Endodermal cell (in vitro differentiated cells): ENCODE measurements around the gene TIMM23B. TPM values are rescaled to one million over a fixed set of nuclear protein-coding genes. Genes with fewer than 3 reads are reported as not detected.
"Not testable (repeated sequence)": the region's sequence is repeated elsewhere in the genome, so short reads cannot be mapped to it uniquely, and the experiment has no call there.

Experiments used
- DNase-seq: peaks from one replicate; pipeline ENCODE4 v3.0.0-alpha.2; 2017
- H3K27ac ChIP-seq: 2 replicates; pipeline ENCODE4 v1.5.1; 2013; ENCODE audit warnings: mild to moderate bottlenecking, low read depth, low read length, moderate library complexity
- H3K27me3 ChIP-seq: 2 replicates; pipeline ENCODE4 v1.6.1; 2013; ENCODE audit warnings: mild to moderate bottlenecking, low read length, moderate library complexity; ENCODE audit not compliant: insufficient read depth, control insufficient read depth, poor library complexity, severe bottlenecking
- H3K36me3 ChIP-seq: 2 replicates; pipeline ENCODE4 v1.7.0; 2013; ENCODE audit warnings: mild to moderate bottlenecking, low read length, moderate library complexity; ENCODE audit not compliant: control insufficient read depth, insufficient read depth
- H3K4me1 ChIP-seq: one replicate; pipeline ENCODE4 v1.7.0; 2013; ENCODE audit warnings: low read length; ENCODE audit not compliant: control insufficient read depth, insufficient read depth
- H3K4me3 ChIP-seq: 2 replicates; pipeline ENCODE4 v1.5.1; 2013; ENCODE audit warnings: mild to moderate bottlenecking, low read length, moderate library complexity
- H3K9ac ChIP-seq: 2 replicates; pipeline ENCODE4 v1.6.1; 2013; ENCODE audit warnings: mild to moderate bottlenecking, low read length, moderate library complexity; ENCODE audit not compliant: poor library complexity, severe bottlenecking; ENCODE audit errors: extremely low read depth
- H3K9me3 ChIP-seq: 2 replicates; pipeline ENCODE4 v1.6.1; 2013; ENCODE audit warnings: mild to moderate bottlenecking, low read length, moderate library complexity; ENCODE audit not compliant: control insufficient read depth
- H3K27ac Mint-ChIP-seq: 2 replicates; pipeline ENCODE4 v1.8.0; 2020; ENCODE audit warnings: mixed read lengths
- H3K27me3 Mint-ChIP-seq: 2 replicates; pipeline ENCODE4 v1.8.0; 2021; ENCODE audit warnings: mild to moderate bottlenecking, mixed read lengths; ENCODE audit not compliant: insufficient read depth
- H3K36me3 Mint-ChIP-seq: 2 replicates; pipeline ENCODE4 v1.8.0; 2020; ENCODE audit warnings: low read depth, mixed read lengths
- H3K4me1 Mint-ChIP-seq: 2 replicates; pipeline ENCODE4 v1.8.0; 2020; ENCODE audit warnings: mixed read lengths
- H3K4me3 Mint-ChIP-seq: 2 replicates; pipeline ENCODE4 v1.8.0; 2020; ENCODE audit warnings: mild to moderate bottlenecking, moderate library complexity, mixed read lengths
- H3K9me3 Mint-ChIP-seq: 2 replicates; pipeline ENCODE4 v1.8.0; 2020; ENCODE audit warnings: mild to moderate bottlenecking, mixed read lengths
- WGBS, 2 experiments: methylation state at CpG; one replicate each; pipeline versions ENCODE4 v1.1.5 to v1.1.7; 2013; ENCODE audit warnings: missing lambda C conversion rate in 2 of 2, mixed read lengths in 1 of 2; ENCODE audit not compliant: insufficient coverage in 1 of 2, insufficient read length in 1 of 2; 5-methylcytosine and 5-hydroxymethylcytosine counted together
- total RNA-seq, 2 donors: library from RNA; stranded (reverse); fragmentation: NEBNext Ultra II Directional in 1 of 2; extraction: Animal tissue kit (Norgen Biotek cat#: 25700) in 1 of 2; gene quantifications; 2 replicates in 1 of 2; 3 replicates in 1 of 2; pipeline ENCODE4 v1.2.1, GENCODE V29; 2021

Gene TIMM23B
- total RNA-seq, 2 donors from 2014 or later, result 18.0 to 22.3 TPM

GRCh38 chr10:50015596-50016220 lies 73.9 kb downstream of the TIMM23B start:
- not testable (repeated sequence) for H3K9me3 ChIP-seq, H3K27ac Mint-ChIP-seq, H3K27me3 Mint-ChIP-seq, H3K27ac ChIP-seq, H3K9ac ChIP-seq, DNase-seq, H3K27me3 ChIP-seq, H3K4me1 ChIP-seq, H3K36me3 Mint-ChIP-seq, H3K36me3 ChIP-seq, H3K4me3 Mint-ChIP-seq, H3K4me3 ChIP-seq, H3K9me3 Mint-ChIP-seq, H3K4me1 Mint-ChIP-seq
- WGBS, 2 experiments, result 78 to 90% methylated on average over 2 to 4 of the region's 9 CpGs

GRCh38 chr10:50016926-50017325 lies 75.1 kb downstream of the TIMM23B start:
- H3K36me3 Mint-ChIP-seq, H3K27ac Mint-ChIP-seq, H3K27ac ChIP-seq, H3K9me3 Mint-ChIP-seq, H3K4me1 ChIP-seq, H3K27me3 ChIP-seq, H3K9me3 ChIP-seq, H3K9ac ChIP-seq, H3K4me1 Mint-ChIP-seq, H3K4me3 Mint-ChIP-seq, H3K36me3 ChIP-seq, H3K4me3 ChIP-seq, H3K27me3 Mint-ChIP-seq, DNase-seq: not testable (repeated sequence)
- WGBS, 2 experiments, result 79% methylated on average over 4 of the region's 5 CpGs; no CpG with 5 or more reads in 1 of the 2 experiments

DNA sequence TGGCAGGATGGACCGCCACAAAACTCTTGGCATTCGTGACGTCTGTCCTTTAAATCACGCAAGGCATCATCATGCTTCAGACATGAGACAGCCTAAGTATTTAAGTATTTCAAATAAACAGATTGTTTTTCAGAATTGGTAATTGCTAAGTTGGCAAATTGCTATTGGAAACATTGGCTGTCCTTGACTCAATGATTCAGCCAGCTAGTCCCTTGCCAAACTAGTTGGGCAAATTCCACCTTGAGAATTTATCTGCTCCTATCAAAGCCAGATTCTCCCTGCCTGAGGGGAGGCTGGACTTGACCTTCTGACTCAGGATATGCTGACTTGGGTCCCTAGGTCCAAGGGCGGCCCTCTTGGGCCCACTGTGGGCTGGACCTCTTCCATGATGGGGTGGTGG lies 75.8 kb downstream of the TIMM23B start:
- not testable (repeated sequence) for DNase-seq, H3K27ac ChIP-seq, H3K4me3 ChIP-seq, H3K4me3 Mint-ChIP-seq, H3K27ac Mint-ChIP-seq, H3K9me3 ChIP-seq, H3K36me3 ChIP-seq, H3K4me1 Mint-ChIP-seq, H3K36me3 Mint-ChIP-seq, H3K4me1 ChIP-seq, H3K9me3 Mint-ChIP-seq, H3K27me3 ChIP-seq, H3K9ac ChIP-seq, H3K27me3 Mint-ChIP-seq
- WGBS, 2 experiments, result 91 to 100% methylated on average over 1 to 5 of the region's 5 CpGs

DNA sequence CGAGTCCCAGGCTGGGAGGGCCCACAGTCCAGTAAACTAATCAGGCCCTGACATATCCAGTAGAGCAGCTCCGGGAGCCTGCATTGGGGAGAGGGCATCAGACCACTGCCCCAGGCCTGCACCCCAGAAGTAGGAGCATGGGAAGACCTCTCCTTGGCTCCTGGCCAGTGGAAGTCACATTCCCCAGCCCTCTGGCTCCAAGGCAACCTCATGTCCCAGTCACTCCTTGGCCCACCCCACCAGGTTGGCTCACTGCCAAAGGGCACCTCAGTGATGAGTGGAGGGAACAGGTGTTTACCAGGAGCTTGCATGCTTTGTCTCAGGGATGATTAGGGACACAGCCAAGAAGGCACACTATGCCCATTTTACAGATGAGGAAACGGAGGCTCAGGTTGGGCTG lies 77.4 kb downstream of the TIMM23B start:
- not testable (repeated sequence) for DNase-seq, H3K27me3 ChIP-seq, H3K9me3 ChIP-seq, H3K4me3 ChIP-seq, H3K27ac Mint-ChIP-seq, H3K9ac ChIP-seq, H3K36me3 ChIP-seq, H3K27me3 Mint-ChIP-seq, H3K27ac ChIP-seq, H3K9me3 Mint-ChIP-seq, H3K4me3 Mint-ChIP-seq, H3K4me1 ChIP-seq, H3K36me3 Mint-ChIP-seq, H3K4me1 Mint-ChIP-seq
- WGBS, 2 experiments, result 92 to 100% methylated on average over 2 to 3 of the region's 3 CpGs

- not testable (repeated sequence) for H3K27me3 ChIP-seq, H3K36me3 ChIP-seq, H3K27ac Mint-ChIP-seq, H3K27me3 Mint-ChIP-seq, H3K4me1 Mint-ChIP-seq, H3K9me3 ChIP-seq, H3K4me3 ChIP-seq, H3K36me3 Mint-ChIP-seq, H3K9ac ChIP-seq, H3K4me3 Mint-ChIP-seq, H3K9me3 Mint-ChIP-seq, H3K4me1 ChIP-seq, H3K27ac ChIP-seq, DNase-seq
- WGBS, 2 experiments, result 93 to 100% methylated on average over 2 to 13 of the region's 13 CpGs
Observed at GRCh38 chr10:50020451-50021024, 78.7 kb downstream of the TIMM23B start.
